HepG2 (cell line): Measurements from ENCODE around the gene ZNF157. TPM values are rescaled to one million over a fixed set of nuclear protein-coding genes. Genes with fewer than 3 reads are reported as not detected.

ENCODE experiments used
- ATAC-seq: fragments of 200-7000 bp; cut with Tn5 transposase; 3 replicates; pipeline ENCODE4 v1.9.1; 2020; ENCODE audit warnings: mild to moderate bottlenecking, moderate library complexity
- BruUV-seq: library from RNA; stranded (reverse); fragments of 400-500 nt; replicated peaks from 2 replicates; lab custom pipeline; 2021; lab: Mats Ljungman, UMichigan
- CTCF ChIA-PET: fragments of 300-600 bp; formaldehyde crosslinking; extraction: SDS; loops from one replicate; lab custom pipeline; 2021; ENCODE audit warnings: low total read pairs, inconsistent platforms, low intra/inter-chr PET ratio; lab: Yijun Ruan, JAX
- POLR2A ChIA-PET: fragments of 350-600 bp; sonication (Branson Sonifier 250); formaldehyde crosslinking; loops from one replicate; lab custom pipeline; 2020; ENCODE audit warnings: antibody characterized with exemption, inconsistent platforms; lab: Yijun Ruan, JAX
- DNase-seq: peaks from one replicate; pipeline ENCODE4 v3.0.0-alpha.2; 2015; ENCODE audit warnings: low spot score
- FAIRE-seq: peaks from 3 replicates; lab custom pipeline; 2011; peaks lifted over from hg19 to GRCh38; lab: Jason Lieb, UNC
- H2AFZ ChIP-seq: one replicate; pipeline ENCODE4 v1.6.1; 2011; ENCODE audit warnings: low read length, inconsistent platforms
- H3K27ac ChIP-seq: fragments of 300-600 bp; 3 replicates; pipeline ENCODE4 v1.8.0; 2011; ENCODE audit warnings: mixed run types, mild to moderate bottlenecking, mixed read lengths, low read length, inconsistent platforms; ENCODE audit not compliant: insufficient read depth; ENCODE audit errors: extremely low read length
- H3K27me3 ChIP-seq, 2 experiments: fragments of 200-600 bp in 1 of 2; 2 replicates in 1 of 2; 3 replicates in 1 of 2; pipeline versions ENCODE4 v1.6.0 to v1.8.0; 2011; ENCODE audit warnings: low read length in 2 of 2, mild to moderate bottlenecking in 2 of 2, moderate library complexity in 2 of 2, inconsistent platforms in 1 of 2; ENCODE audit not compliant: insufficient read depth in 2 of 2, control insufficient read depth in 1 of 2
- H3K36me3 ChIP-seq, 2 experiments: fragments of 200-600 bp in 1 of 2; replicated peaks in 1 of 2; 2 replicates in 1 of 2; 3 replicates in 1 of 2; pipeline versions ENCODE4 v1.5.1 to v1.8.0; 2011; ENCODE audit warnings: low read length in 2 of 2, inconsistent platforms in 1 of 2; ENCODE audit not compliant: insufficient read depth in 2 of 2, control insufficient read depth in 1 of 2
- H3K4me1 ChIP-seq: 2 replicates; pipeline ENCODE4 v1.5.1; 2012; ENCODE audit warnings: low read length, inconsistent platforms; ENCODE audit not compliant: insufficient read depth
- H3K4me2 ChIP-seq: 2 replicates; pipeline ENCODE4 v1.6.0; 2011; ENCODE audit warnings: low read depth, low read length, inconsistent platforms
- H3K4me3 ChIP-seq, 3 experiments: fragments of 200-600 bp in 1 of 3; sonication (generic), shearing (Covaris generic) in 1 of 3; replicated peaks in 1 of 3; 2 replicates each; pipeline ENCODE4 v1.5.1; 2011 to 2016; ENCODE audit warnings: low read length in 3 of 3, inconsistent platforms in 2 of 3, low read depth in 2 of 3, mild to moderate bottlenecking in 2 of 3, control low read depth in 1 of 3, mixed read lengths in 1 of 3; ENCODE audit not compliant: insufficient read depth in 1 of 3
- H3K79me2 ChIP-seq: one replicate; pipeline ENCODE4 v1.6.1; 2011; ENCODE audit warnings: low read length, inconsistent platforms; ENCODE audit not compliant: insufficient read depth
- H3K9ac ChIP-seq: 2 replicates; pipeline ENCODE4 v1.6.0; 2011; ENCODE audit warnings: mild to moderate bottlenecking, low read depth, low read length, inconsistent platforms; ENCODE audit not compliant: insufficient read depth
- H3K9me3 ChIP-seq: 2 replicates; pipeline ENCODE4 v1.5.1; 2012; ENCODE audit warnings: mild to moderate bottlenecking, low read length
- H4K20me1 ChIP-seq: 2 replicates; pipeline ENCODE4 v1.6.0; 2011; ENCODE audit warnings: inconsistent platforms, mild to moderate bottlenecking, low read length, moderate library complexity; ENCODE audit not compliant: insufficient read depth
- AGO1 ChIP-seq: fragments of 200-400 bp; formaldehyde crosslinking; IDR thresholded peaks from 2 replicates; pipeline ENCODE4 v1.6.1; 2017; ENCODE audit warnings: mild to moderate bottlenecking, low read depth, low read length, moderate library complexity; ENCODE audit not compliant: poor library complexity, severe bottlenecking
- DR1 ChIP-seq: sonication (generic); formaldehyde crosslinking; IDR thresholded peaks from 2 replicates; pipeline ENCODE4 v1.8.0; 2021; ENCODE audit warnings: mild to moderate bottlenecking, missing genetic modification reagents, inconsistent platforms
- ETV5 ChIP-seq: IDR thresholded peaks from 2 replicates; pipeline ENCODE4 v1.6.1; 2018; ENCODE audit warnings: missing biosample characterization, missing genetic modification reagents, inconsistent platforms, borderline replicate concordance
- GZF1 ChIP-seq: sonication (generic); formaldehyde crosslinking; IDR thresholded peaks from 2 replicates; pipeline ENCODE4 v1.5.1; 2020; ENCODE audit warnings: mild to moderate bottlenecking, missing genetic modification reagents
- NR2C2 ChIP-seq: sonication (generic); formaldehyde crosslinking; IDR thresholded peaks from 2 replicates; pipeline ENCODE4 v1.4.0; 2020; ENCODE audit warnings: missing genetic modification reagents, mild to moderate bottlenecking, moderate library complexity, borderline replicate concordance
- SKI ChIP-seq: fragments of 450-650 bp; IDR thresholded peaks from one replicate; pipeline ENCODE4 v1.6.1; 2018; ENCODE audit warnings: mild to moderate bottlenecking; ENCODE audit not compliant: partially characterized antibody
- SPEN ChIP-seq: sonication (generic); formaldehyde crosslinking; IDR thresholded peaks from 2 replicates; pipeline ENCODE4 v1.5.1; 2020; ENCODE audit warnings: low read depth, mild to moderate bottlenecking, missing genetic modification reagents
- TBX2 ChIP-seq: sonication (generic); formaldehyde crosslinking; IDR thresholded peaks from 2 replicates; pipeline ENCODE4 v1.5.0; 2020; ENCODE audit warnings: missing genetic modification reagents, mild to moderate bottlenecking, borderline replicate concordance
- ZFP36L2 ChIP-seq: sonication (generic); formaldehyde crosslinking; IDR thresholded peaks from 2 replicates; pipeline ENCODE4 v1.4.0; 2020; ENCODE audit warnings: missing genetic modification reagents
- ZNF790 ChIP-seq: sonication (generic); formaldehyde crosslinking; IDR thresholded peaks from 2 replicates; pipeline ENCODE4 v1.8.0; 2022; ENCODE audit warnings: missing genetic modification reagents, mild to moderate bottlenecking, borderline replicate concordance
- WGBS: methylation state at CpG from one replicate; pipeline ENCODE4 v1.1.6; 2017; ENCODE audit warnings: low lambda C conversion rate; 5-methylcytosine and 5-hydroxymethylcytosine counted together
- in situ Hi-C: cut with HindIII; loops from 2 replicates; pipeline ENCODE4 v1.10.0; 2017; ENCODE audit warnings: low pct_unique_long_range_greater_than_20kb; ENCODE audit not compliant: extremely low pct_ligation_motif_present
- intact Hi-C: fragments of 100-400 bp; cut with micrococcal nuclease; formaldehyde crosslinking; loops from one replicate; pipeline ENCODE4 v1.10.0; 2022; ENCODE audit not compliant: unreplicated experiment
- polyA plus RNA-seq, 8 experiments: library from polyadenylated mRNA; depleted of rRNA in 3 of 8; stranded (reverse) in 7 of 8; unstranded in 1 of 8; fragments of >200 nt; fragmentation: Illumina TruSeq in 4 of 8; extraction: Trizol in 4 of 8; gene quantifications; 2 replicates each; pipeline versions ENCODE4 v1.2.1 to v1.2.3, GENCODE V29; 2011 to 2016; ENCODE audit warnings: low read depth in 4 of 8, missing spikeins in 1 of 8, mixed read lengths in 1 of 8; ENCODE audit not compliant: insufficient read depth in 1 of 8
- total RNA-seq, 5 experiments: library from RNA; depleted of rRNA; stranded (reverse); fragments of >200 nt; fragmentation: Illumina TruSeq; extraction: Trizol; gene quantifications; 2 replicates each; pipeline ENCODE4 v1.2.3, GENCODE V29; 2016; ENCODE audit warnings: low read depth in 1 of 5
- TF ChIP-seq, protein P1 (sequence below): sonication (generic); formaldehyde crosslinking; IDR thresholded peaks from 2 replicates; pipeline ENCODE4 v1.4.0; 2020; ENCODE audit warnings: mild to moderate bottlenecking, missing genetic modification reagents
- TF ChIP-seq, protein P2 (sequence below): IDR thresholded peaks from 2 replicates; pipeline ENCODE4 v1.6.1; 2016; ENCODE audit warnings: missing biosample characterization, missing genetic modification reagents, low read depth
- TF ChIP-seq, protein P3 (sequence below): sonication (generic); formaldehyde crosslinking; IDR thresholded peaks from 2 replicates; pipeline ENCODE4 v1.5.0; 2020; ENCODE audit warnings: mild to moderate bottlenecking, missing genetic modification reagents
- TF ChIP-seq, protein P4 (sequence below): sonication (generic); formaldehyde crosslinking; IDR thresholded peaks from 2 replicates; pipeline ENCODE4 v1.9.0; 2021; ENCODE audit warnings: missing genetic modification reagents, borderline replicate concordance
- TF ChIP-seq, protein P5 (sequence below): sonication (generic); formaldehyde crosslinking; IDR thresholded peaks from 2 replicates; pipeline ENCODE4 v1.8.1; 2023; ENCODE audit warnings: mild to moderate bottlenecking, missing genetic modification reagents

Gene ZNF157
- total and polyA plus RNA-seq, 2 of the 13 experiments (the other 11 are each of a cell fraction or from before 2014, with no cell fraction given): not detected

DNA sequence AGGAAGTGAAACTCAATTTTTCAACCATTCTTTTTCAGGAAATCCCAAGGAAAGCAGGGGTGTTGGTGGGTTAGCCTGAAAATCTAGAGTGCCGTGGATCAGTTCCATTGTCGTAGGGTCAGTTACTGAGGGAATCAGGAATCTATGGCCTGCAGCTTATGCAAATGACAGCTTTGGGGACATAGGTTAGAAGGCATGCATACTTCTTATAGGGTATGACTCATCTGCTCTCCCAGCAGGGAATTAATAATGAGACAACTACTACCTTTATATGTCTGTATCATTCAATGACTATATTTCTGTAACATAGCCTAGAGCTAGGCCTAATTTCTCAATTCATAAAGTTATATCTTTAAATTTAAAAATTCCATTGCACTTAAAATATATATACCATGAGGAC, 76.1 kb downstream of the ZNF157 start (continued):
- TF ChIP-seq, protein P1, sequence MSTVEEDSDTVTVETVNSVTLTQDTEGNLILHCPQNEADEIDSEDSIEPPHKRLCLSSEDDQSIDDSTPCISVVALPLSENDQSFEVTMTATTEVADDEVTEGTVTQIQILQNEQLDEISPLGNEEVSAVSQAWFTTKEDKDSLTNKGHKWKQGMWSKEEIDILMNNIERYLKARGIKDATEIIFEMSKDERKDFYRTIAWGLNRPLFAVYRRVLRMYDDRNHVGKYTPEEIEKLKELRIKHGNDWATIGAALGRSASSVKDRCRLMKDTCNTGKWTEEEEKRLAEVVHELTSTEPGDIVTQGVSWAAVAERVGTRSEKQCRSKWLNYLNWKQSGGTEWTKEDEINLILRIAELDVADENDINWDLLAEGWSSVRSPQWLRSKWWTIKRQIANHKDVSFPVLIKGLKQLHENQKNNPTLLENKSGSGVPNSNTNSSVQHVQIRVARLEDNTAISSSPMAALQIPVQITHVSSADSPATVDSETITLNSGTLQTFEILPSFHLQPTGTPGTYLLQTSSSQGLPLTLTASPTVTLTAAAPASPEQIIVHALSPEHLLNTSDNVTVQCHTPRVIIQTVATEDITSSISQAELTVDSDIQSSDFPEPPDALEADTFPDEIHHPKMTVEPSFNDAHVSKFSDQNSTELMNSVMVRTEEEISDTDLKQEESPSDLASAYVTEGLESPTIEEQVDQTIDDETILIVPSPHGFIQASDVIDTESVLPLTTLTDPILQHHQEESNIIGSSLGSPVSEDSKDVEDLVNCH (CRISPR knock-in tag): no peak
- TF ChIP-seq, protein P2, sequence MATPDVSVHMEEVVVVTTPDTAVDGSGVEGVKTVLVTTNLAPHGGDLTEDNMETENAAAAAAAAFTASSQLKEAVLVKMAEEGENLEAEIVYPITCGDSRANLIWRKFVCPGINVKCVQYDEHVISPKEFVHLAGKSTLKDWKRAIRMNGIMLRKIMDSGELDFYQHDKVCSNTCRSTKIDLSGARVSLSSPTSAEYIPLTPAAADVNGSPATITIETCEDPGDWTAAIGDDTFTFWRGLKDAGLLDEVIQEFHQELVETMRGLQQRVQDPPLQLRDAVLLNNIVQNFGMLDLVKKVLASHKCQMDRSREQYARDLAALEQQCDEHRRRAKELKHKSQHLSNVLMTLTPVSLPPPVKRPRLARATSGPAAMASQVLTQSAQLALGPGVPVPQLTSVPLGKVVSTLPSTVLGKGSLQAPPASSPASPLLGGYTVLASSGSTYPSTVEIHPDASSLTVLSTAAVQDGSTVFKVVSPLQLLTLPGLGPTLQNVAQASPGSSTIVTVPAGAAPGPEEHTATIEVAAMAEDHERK: no peak
- TF ChIP-seq GZF1 (CRISPR knock-in tag) (no peak), TBX2 (no peak)

DNA sequence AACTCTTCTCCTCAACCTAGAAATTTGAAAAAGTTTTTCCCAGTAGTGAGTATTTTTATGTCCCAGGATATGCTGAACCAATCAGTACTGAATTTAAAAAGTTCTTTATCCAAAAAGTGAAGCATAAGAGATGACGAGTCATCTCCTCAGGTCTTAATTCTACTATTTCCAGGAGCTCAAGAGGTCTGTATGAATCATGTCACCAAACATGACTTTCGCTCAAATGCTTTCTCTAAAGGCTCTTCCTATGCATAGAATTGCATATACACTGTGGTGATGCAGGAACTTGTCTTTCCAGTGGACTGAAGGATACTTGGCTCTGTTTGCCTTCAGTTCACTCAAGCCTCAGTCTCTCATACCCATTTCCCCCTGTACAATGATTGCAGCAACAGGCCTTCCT, 76.6 kb downstream of the ZNF157 start:
- intact Hi-C loops: no loop called here
- 100% methylated on average over 2 of the region's 2 CpGs for WGBS
- DNase-seq (no peak), FAIRE-seq (no peak), ATAC-seq (no peak)
- peaks cover 7% of the 10 kb centered on the region for H3K9me3 ChIP-seq
- in situ Hi-C loops: no loop called here
- BruUV-seq: no TSS peak
- H4K20me1 ChIP-seq: no peaks in the 10 kb centered on the region
- H3K36me3 ChIP-seq: peaks cover 0 to 3% of the 10 kb centered on the region in 2 experiments; a peak in 1 of 5 replicates
- no peak overlapping the region for H2AFZ ChIP-seq
- H3K4me3 ChIP-seq: no peak overlapping the region
- H3K4me2 ChIP-seq: no peak overlapping the region
- no peak overlapping the region for H3K9ac ChIP-seq
- ChIA-PET CTCF (no interaction called here), POLR2A (no interaction called here)
- H3K4me1 ChIP-seq: no peaks in the 10 kb centered on the region
- H3K27ac ChIP-seq: no peak overlapping the region
- no peaks in the 10 kb centered on the region for H3K79me2 ChIP-seq
- H3K27me3 ChIP-seq: no peaks in the 10 kb centered on the region
- no peak for TF ChIP-seq ETV5 (CRISPR knock-in tag)
- TF ChIP-seq ZNF790: no peak
- TF ChIP-seq, protein P3, sequence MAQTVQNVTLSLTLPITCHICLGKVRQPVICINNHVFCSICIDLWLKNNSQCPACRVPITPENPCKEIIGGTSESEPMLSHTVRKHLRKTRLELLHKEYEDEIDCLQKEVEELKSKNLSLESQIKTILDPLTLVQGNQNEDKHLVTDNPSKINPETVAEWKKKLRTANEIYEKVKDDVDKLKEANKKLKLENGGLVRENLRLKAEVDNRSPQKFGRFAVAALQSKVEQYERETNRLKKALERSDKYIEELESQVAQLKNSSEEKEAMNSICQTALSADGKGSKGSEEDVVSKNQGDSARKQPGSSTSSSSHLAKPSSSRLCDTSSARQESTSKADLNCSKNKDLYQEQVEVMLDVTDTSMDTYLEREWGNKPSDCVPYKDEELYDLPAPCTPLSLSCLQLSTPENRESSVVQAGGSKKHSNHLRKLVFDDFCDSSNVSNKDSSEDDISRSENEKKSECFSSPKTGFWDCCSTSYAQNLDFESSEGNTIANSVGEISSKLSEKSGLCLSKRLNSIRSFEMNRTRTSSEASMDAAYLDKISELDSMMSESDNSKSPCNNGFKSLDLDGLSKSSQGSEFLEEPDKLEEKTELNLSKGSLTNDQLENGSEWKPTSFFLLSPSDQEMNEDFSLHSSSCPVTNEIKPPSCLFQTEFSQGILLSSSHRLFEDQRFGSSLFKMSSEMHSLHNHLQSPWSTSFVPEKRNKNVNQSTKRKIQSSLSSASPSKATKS (CRISPR knock-in tag): no peak
- no peak for TF ChIP-seq SKI
- TF ChIP-seq, protein P4, sequence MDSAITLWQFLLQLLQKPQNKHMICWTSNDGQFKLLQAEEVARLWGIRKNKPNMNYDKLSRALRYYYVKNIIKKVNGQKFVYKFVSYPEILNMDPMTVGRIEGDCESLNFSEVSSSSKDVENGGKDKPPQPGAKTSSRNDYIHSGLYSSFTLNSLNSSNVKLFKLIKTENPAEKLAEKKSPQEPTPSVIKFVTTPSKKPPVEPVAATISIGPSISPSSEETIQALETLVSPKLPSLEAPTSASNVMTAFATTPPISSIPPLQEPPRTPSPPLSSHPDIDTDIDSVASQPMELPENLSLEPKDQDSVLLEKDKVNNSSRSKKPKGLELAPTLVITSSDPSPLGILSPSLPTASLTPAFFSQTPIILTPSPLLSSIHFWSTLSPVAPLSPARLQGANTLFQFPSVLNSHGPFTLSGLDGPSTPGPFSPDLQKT (CRISPR knock-in tag): no peak
- no peak for TF ChIP-seq ZFP36L2 (CRISPR knock-in tag)
- no peak for TF ChIP-seq NR2C2 (CRISPR knock-in tag)
- TF ChIP-seq, protein P5, sequence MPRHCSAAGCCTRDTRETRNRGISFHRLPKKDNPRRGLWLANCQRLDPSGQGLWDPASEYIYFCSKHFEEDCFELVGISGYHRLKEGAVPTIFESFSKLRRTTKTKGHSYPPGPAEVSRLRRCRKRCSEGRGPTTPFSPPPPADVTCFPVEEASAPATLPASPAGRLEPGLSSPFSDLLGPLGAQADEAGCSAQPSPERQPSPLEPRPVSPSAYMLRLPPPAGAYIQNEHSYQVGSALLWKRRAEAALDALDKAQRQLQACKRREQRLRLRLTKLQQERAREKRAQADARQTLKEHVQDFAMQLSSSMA: no peak
- TF ChIP-seq SPEN (CRISPR knock-in tag): no peak
- TF ChIP-seq AGO1: no peak
- TF ChIP-seq DR1 (CRISPR knock-in tag): no peak
